Fibroblast of pulmonary artery (primary cell): Measurements from ENCODE around the gene SLC22A23.

Source experiments
- DNase-seq: peaks from one replicate; pipeline ENCODE4 v3.0.0-alpha.2; 2010; ENCODE audit warnings: low read depth
- H3K4me3 ChIP-seq: replicated peaks from 2 replicates; pipeline ENCODE4 v1.5.1; 2011; ENCODE audit warnings: low read depth, mild to moderate bottlenecking, control low read depth, low read length, moderate library complexity
- CTCF ChIP-seq: IDR thresholded peaks from 2 replicates; pipeline ENCODE4 v1.5.1; 2011; ENCODE audit warnings: mild to moderate bottlenecking, control low read depth, low read length, inconsistent platforms; ENCODE audit errors: missing control alignments

SLC22A23 gene

GRCh38 chr6:3349388-3350251 is 107.2 kb downstream of the SLC22A23 start:
- TF ChIP-seq CTCF: no peak
- no peak overlapping the region for H3K4me3 ChIP-seq
- no peak for DNase-seq

GRCh38 chr6:3348821-3349220 is 108.0 kb downstream of the SLC22A23 start:
- TF ChIP-seq CTCF: no peak
- no peak for DNase-seq
- H3K4me3 ChIP-seq: no peak overlapping the region

GRCh38 chr6:3347826-3348225 is 109.0 kb downstream of the SLC22A23 start:
- DNase-seq: no peak
- no peak overlapping the region for H3K4me3 ChIP-seq
- TF ChIP-seq CTCF: no peak

GRCh38 chr6:3347247-3347646 is 109.6 kb downstream of the SLC22A23 start:
- no peak for DNase-seq
- no peak overlapping the region for H3K4me3 ChIP-seq
- TF ChIP-seq CTCF: no peak

GRCh38 chr6:3346476-3346875 is 110.4 kb downstream of the SLC22A23 start:
- TF ChIP-seq CTCF: no peak
- no peak overlapping the region for H3K4me3 ChIP-seq
- no peak for DNase-seq

- no peak for TF ChIP-seq CTCF
- no peak overlapping the region for H3K4me3 ChIP-seq
- DNase-seq: no peak
These were observed 111.0 kb downstream of the SLC22A23 start for GRCh38 chr6:3345836-3346235.
